Stimulated activated CD4-positive, alpha-beta T cell treated with anti-CD3 and anti-CD28 coated beads, Interleukin-1b, Interleukin-23, amount 100 ng/mL, for 4 hours (primary cell): ENCODE measurements around the gene TMED1.
"Not testable (repeated sequence)": the region's sequence is repeated elsewhere in the genome, so short reads cannot be mapped to it uniquely, and the experiment has no call there.

ENCODE experiments used
- DNase-seq, 2 donors: peaks; one replicate each; pipeline ENCODE4 v3.0.0-alpha.2; 2020; ENCODE audit warnings: low read depth in 2 of 2

The TMED1 gene

GRCh38 chr19:10835754-10836478, at the start of gene TMED1:
Gene TMED1, minus strand, starts transcription at chr19:10836212. Its CDS starts 21 bp downstream, at chr19:10836191.
- peak; percentile 90 for DNase-seq

- DNase-seq, result no peak
These were observed 49.5 kb upstream of the TMED1 start for GRCh38 chr19:10885201-10886169.

GRCh38 chr19:10884274-10884673, 48.3 kb upstream of the TMED1 start:
- DNase-seq, result no peak

- DNase-seq, result no peak
These were observed 46.1 kb upstream of the TMED1 start for GRCh38 chr19:10882108-10882457.

- DNase-seq, result no peak
These were observed 45.5 kb upstream of the TMED1 start for GRCh38 chr19:10881403-10882107.

- DNase-seq, result no peak
These were observed 42.2 kb upstream of the TMED1 start for GRCh38 chr19:10878253-10878652.

- not testable (repeated sequence) for DNase-seq
These were observed 41.6 kb upstream of the TMED1 start for GRCh38 chr19:10877608-10878007.

GRCh38 chr19:10876459-10877240, 40.6 kb upstream of the TMED1 start:
- DNase-seq, result no peak

- no peak for DNase-seq
These were observed 38.0 kb upstream of the TMED1 start for GRCh38 chr19:10874024-10874423.

- peak in 1 of 2 donors; percentile 36 for DNase-seq
These were observed 36.6 kb upstream of the TMED1 start for GRCh38 chr19:10872546-10873107.

GRCh38 chr19:10871711-10872545, 35.9 kb upstream of the TMED1 start:
- DNase-seq, result peak in 1 of 2 donors; percentile 35

GRCh38 chr19:10870955-10871603, 35.1 kb upstream of the TMED1 start, which contains the start of gene CARM1:
Gene CARM1, plus strand, starts transcription at chr19:10871553. Its CDS starts 150 bp downstream, at chr19:10871703.
- DNase-seq, result peak; percentile 99 to 100

- no peak for DNase-seq
These were observed 34.5 kb upstream of the TMED1 start for GRCh38 chr19:10870501-10870954.

GRCh38 chr19:10869872-10870311, 33.9 kb upstream of the TMED1 start:
- DNase-seq, result not testable (repeated sequence)

GRCh38 chr19:10868872-10869547, 33.0 kb upstream of the TMED1 start:
- no peak for DNase-seq

- no peak for DNase-seq
These were observed 30.5 kb upstream of the TMED1 start for GRCh38 chr19:10866495-10866894.

- peak; percentile 76 to 77 for DNase-seq
These were observed 28.5 kb upstream of the TMED1 start for GRCh38 chr19:10864538-10864899.

- no peak for DNase-seq
These were observed 27.2 kb upstream of the TMED1 start for GRCh38 chr19:10863107-10863717.
